K562 (cell line): Measurements from ENCODE around the gene DIP2C. TPM values are rescaled to one million over a fixed set of nuclear protein-coding genes. Genes with fewer than 3 reads are reported as not detected.

Source experiments
- ATAC-seq: fragments of 200-7000 bp; cut with Tn5 transposase; 3 replicates; pipeline ENCODE4 v1.9.1; 2020; ENCODE audit warnings: moderate library complexity
- BruUV-seq: library from RNA; stranded (reverse); fragments of 400-500 nt; replicated peaks from 2 replicates; lab custom pipeline; 2021; lab: Mats Ljungman, UMichigan
- CTCF ChIA-PET: fragments of 300-600 bp; formaldehyde crosslinking; extraction: SDS; loops from one replicate; lab custom pipeline; 2021; ENCODE audit warnings: low intra/inter-chr PET ratio; lab: Yijun Ruan, JAX
- POLR2A ChIA-PET: fragments of 300-600, 350-650 bp; sonication (Branson Sonifier 250); formaldehyde crosslinking; extraction: SDS; loops from one replicate; lab custom pipeline; 2021; ENCODE audit warnings: antibody characterized with exemption, inconsistent platforms; lab: Yijun Ruan, JAX
- DNase-seq, 4 experiments: peaks; one replicate each; pipeline versions ENCODE4 v3.0.0 to v3.0.0-alpha.2; 2011 to 2018; ENCODE audit warnings: low spot score in 3 of 4, mixed read lengths in 3 of 4; ENCODE audit errors: extremely low read depth in 1 of 4
- FAIRE-seq: peaks from 2 replicates; lab custom pipeline; 2011; peaks lifted over from hg19 to GRCh38; lab: Jason Lieb, UNC
- H2AFZ ChIP-seq: 2 replicates; pipeline ENCODE4 v1.6.0; 2011; ENCODE audit warnings: low read depth, low read length, control low read depth, inconsistent platforms
- H3K27ac ChIP-seq: fragments of 200-600 bp; 3 replicates; pipeline ENCODE4 v1.8.0; 2011; ENCODE audit warnings: low read depth, mild to moderate bottlenecking, control low read depth, inconsistent platforms, low read length, moderate library complexity, mixed read lengths; ENCODE audit errors: extremely low read depth
- H3K27me3 ChIP-seq, 2 experiments: fragments of 300-600 bp in 1 of 2; 2 replicates in 1 of 2; 3 replicates in 1 of 2; pipeline versions ENCODE4 v1.6.0 to v1.8.0; 2011; ENCODE audit warnings: inconsistent platforms in 2 of 2, low read length in 2 of 2, mild to moderate bottlenecking in 1 of 2, mixed read lengths in 1 of 2, moderate library complexity in 1 of 2; ENCODE audit not compliant: control insufficient read depth in 2 of 2, insufficient read depth in 2 of 2
- H3K36me3 ChIP-seq: fragments of 300-600 bp; 3 replicates; pipeline ENCODE4 v1.8.0; 2011; ENCODE audit warnings: mild to moderate bottlenecking, low read length, inconsistent platforms; ENCODE audit not compliant: control insufficient read depth, insufficient read depth
- H3K4me1 ChIP-seq, 2 experiments: fragments of 200-600 bp in 1 of 2; replicated peaks in 1 of 2; 2 replicates in 1 of 2; 3 replicates in 1 of 2; pipeline versions ENCODE4 v1.5.1 to v1.8.0; 2011; ENCODE audit warnings: inconsistent platforms in 2 of 2, low read length in 2 of 2, mild to moderate bottlenecking in 1 of 2, mixed read lengths in 1 of 2, moderate library complexity in 1 of 2; ENCODE audit not compliant: control insufficient read depth in 2 of 2, insufficient read depth in 2 of 2
- H3K4me2 ChIP-seq: 2 replicates; pipeline ENCODE4 v1.6.1; 2011; ENCODE audit warnings: low read length, control low read depth, inconsistent platforms, mixed read lengths; ENCODE audit not compliant: insufficient read depth
- H3K4me3 ChIP-seq: fragments of 200-600 bp; sonication (generic), shearing (Covaris generic); 2 replicates; pipeline ENCODE4 v1.5.1; 2016; ENCODE audit warnings: control low read depth, inconsistent platforms
- H3K79me2 ChIP-seq: fragments of 200-600 bp; 3 replicates; pipeline ENCODE4 v1.8.0; 2011; ENCODE audit warnings: low read length, inconsistent platforms; ENCODE audit not compliant: control insufficient read depth, insufficient read depth
- H3K9ac ChIP-seq, 2 experiments: 2 replicates each; pipeline versions ENCODE4 v1.6.0 to v1.6.1; 2011; ENCODE audit warnings: low read depth in 2 of 2, low read length in 2 of 2, control low read depth in 1 of 2, inconsistent platforms in 1 of 2, mild to moderate bottlenecking in 1 of 2, mixed read lengths in 1 of 2; ENCODE audit not compliant: insufficient read depth in 1 of 2
- H3K9me1 ChIP-seq: one replicate; pipeline ENCODE4 v1.6.0; 2011; ENCODE audit warnings: inconsistent platforms, mild to moderate bottlenecking, low read length, moderate library complexity; ENCODE audit not compliant: control insufficient read depth, insufficient read depth
- H3K9me3 ChIP-seq: replicated peaks from 2 replicates; pipeline ENCODE4 v1.5.1; 2011; ENCODE audit warnings: low read depth, low read length, inconsistent platforms; ENCODE audit not compliant: control insufficient read depth, insufficient read depth
- H4K20me1 ChIP-seq: replicated peaks from 2 replicates; pipeline ENCODE4 v1.6.1; 2011; ENCODE audit warnings: low read length, inconsistent platforms, mixed read lengths; ENCODE audit not compliant: control insufficient read depth, insufficient read depth
- BRF1 ChIP-seq: IDR thresholded peaks from 3 replicates; pipeline ENCODE4 v1.6.1; 2011; ENCODE audit warnings: borderline replicate concordance, mild to moderate bottlenecking; ENCODE audit not compliant: insufficient read length; ENCODE audit errors: extremely low read depth
- CC2D1A ChIP-seq: fragments of 450-650 bp; IDR thresholded peaks from 2 replicates; pipeline ENCODE4 v1.6.1; 2017; ENCODE audit warnings: mild to moderate bottlenecking
- CTCF ChIP-seq, 3 experiments: IDR thresholded peaks in 2 of 3; conservative IDR thresholded peaks in 1 of 3; 2 replicates each; pipeline ENCODE4 v1.5.1; 2011 to 2012; ENCODE audit warnings: low read length in 3 of 3, mild to moderate bottlenecking in 3 of 3, control low read depth in 2 of 3, improper control_type of control experiment in 1 of 3, inconsistent platforms in 1 of 3, low read depth in 1 of 3, mixed read lengths in 1 of 3, moderate library complexity in 1 of 3; ENCODE audit not compliant: insufficient read depth in 2 of 3
- GTF3C2 ChIP-seq: IDR thresholded peaks from 3 replicates; pipeline ENCODE4 v1.6.1; 2011; ENCODE audit warnings: borderline replicate concordance, mild to moderate bottlenecking, moderate library complexity; ENCODE audit not compliant: insufficient read length; ENCODE audit errors: extremely low read depth
- HDAC2 ChIP-seq: fragments of 450-650 bp; IDR thresholded peaks from 2 replicates; pipeline ENCODE4 v1.6.1; 2016; ENCODE audit warnings: mild to moderate bottlenecking
- JUND ChIP-seq, 2 experiments: IDR thresholded peaks; 2 replicates in 1 of 2; 3 replicates in 1 of 2; pipeline ENCODE4 v1.6.1; 2011; ENCODE audit warnings: borderline replicate concordance in 2 of 2, low read depth in 2 of 2, low read length in 2 of 2, improper control_type of control experiment in 1 of 2, missing biosample characterization in 1 of 2, missing genetic modification characterization in 1 of 2, missing genetic modification reagents in 1 of 2
- NFYB ChIP-seq: IDR thresholded peaks from 2 replicates; pipeline ENCODE4 v1.6.1; 2011; ENCODE audit warnings: mild to moderate bottlenecking, moderate library complexity; ENCODE audit not compliant: insufficient read length; ENCODE audit errors: extremely low read depth
- PHTF2 ChIP-seq: fragments of 250-450 bp; sonication (Bioruptor Pico); IDR thresholded peaks from 2 replicates; pipeline ENCODE4 v1.5.0; 2021; ENCODE audit warnings: mild to moderate bottlenecking
- PML ChIP-seq: IDR thresholded peaks from 2 replicates; pipeline ENCODE4 v1.6.1; 2012; ENCODE audit warnings: low read length, inconsistent platforms
- TEAD4 ChIP-seq, 2 experiments: sonication (generic) in 1 of 2; formaldehyde crosslinking in 1 of 2; IDR thresholded peaks; 2 replicates each; pipeline versions ENCODE4 v1.6.1 to v1.8.0; 2012 to 2022; ENCODE audit warnings: borderline replicate concordance in 1 of 2, inconsistent platforms in 1 of 2, low read length in 1 of 2, mild to moderate bottlenecking in 1 of 2, missing genetic modification reagents in 1 of 2
- YY1 ChIP-seq, 3 experiments: IDR thresholded peaks; 2 replicates each; pipeline ENCODE4 v1.6.1; 2011; ENCODE audit warnings: low read length in 2 of 3, mild to moderate bottlenecking in 2 of 3, moderate library complexity in 2 of 3, borderline replicate concordance in 1 of 3, control low read depth in 1 of 3, low read depth in 1 of 3; ENCODE audit not compliant: insufficient read depth in 3 of 3, insufficient replicate concordance in 2 of 3, control insufficient read depth in 1 of 3, insufficient read length in 1 of 3; ENCODE audit errors: extremely low read depth in 1 of 3
- ZNF12 ChIP-seq: sonication (generic); formaldehyde crosslinking; IDR thresholded peaks from 2 replicates; pipeline ENCODE4 v1.4.0; 2020; ENCODE audit warnings: mild to moderate bottlenecking, missing genetic modification reagents
- ZNF395 ChIP-seq: fragments of 200-800 bp; sonication (Bioruptor generic); IDR thresholded peaks from 2 replicates; pipeline ENCODE4 v1.6.1; 2017; ENCODE audit warnings: missing genetic modification characterization, missing compliant biosample characterization
- WGBS: fragments of 100-300 bp; shearing (Covaris generic); methylation state at CpG from one replicate; pipeline ENCODE4 v1.1.6; 2016; ENCODE audit warnings: low coverage, mixed read lengths; ENCODE audit not compliant: insufficient coverage; ENCODE audit errors: missing lambda C conversion rate; 5-methylcytosine and 5-hydroxymethylcytosine counted together
- in situ Hi-C: fragments of 300-500 bp; cut with MboI; formaldehyde crosslinking; loops from 4 replicates; pipeline ENCODE4 v1.15.0; 2018; ENCODE audit warnings: inconsistent platforms, mixed read lengths
- intact Hi-C: fragments of 100-400 bp; cut with micrococcal nuclease; formaldehyde crosslinking; loops from 2 replicates; pipeline ENCODE4 v1.14.2; 2022
- polyA plus RNA-seq, 8 experiments: library from polyadenylated mRNA; depleted of rRNA in 4 of 8; stranded (reverse) in 5 of 8; unstranded in 3 of 8; fragments of >200 nt; fragmentation: Nextera tagmentation in 2 of 8; fragmentation: Illumina TruSeq in 1 of 8; extraction: Ambion mirVana in 2 of 8; extraction: Trizol in 1 of 8; gene quantifications; 2 replicates each; pipeline versions ENCODE4 v1.2.1 to v1.2.3, GENCODE V29; 2011 to 2014; ENCODE audit warnings: inconsistent platforms in 1 of 8, missing spikeins in 1 of 8
- total RNA-seq, 7 experiments: library from RNA; depleted of rRNA in 6 of 7; stranded (reverse); fragments of >200 nt in 6 of 7; fragmentation: Illumina TruSeq in 2 of 7; extraction: Trizol in 2 of 7; gene quantifications; 2 replicates each; pipeline versions ENCODE4 v1.2.1 to v1.2.3, GENCODE V29; 2011 to 2021; ENCODE audit warnings: low replicate concordance in 1 of 7

The DIP2C gene
- total and polyA plus RNA-seq, 9 of the 15 experiments (the other 6 are each of a cell fraction or from before 2014, with no cell fraction given), result 0.01 TPM; not detected in 8

- H3K27ac ChIP-seq, result no peak overlapping the region
- H3K36me3 ChIP-seq, result no peaks in the 10 kb centered on the region
- ATAC-seq, result no peak
- FAIRE-seq, result no peak
- no peak overlapping the region for H2AFZ ChIP-seq
- ChIA-PET CTCF (no interaction called here), POLR2A (no interaction called here)
- no peaks in the 10 kb centered on the region for H3K79me2 ChIP-seq
- no peaks in the 10 kb centered on the region for H3K4me1 ChIP-seq
- no peak overlapping the region for H3K4me2 ChIP-seq
- no peaks in the 10 kb centered on the region for H3K9me3 ChIP-seq
- no peak overlapping the region for H3K4me3 ChIP-seq
- DNase-seq, result no peak
- H3K9me1 ChIP-seq, result no peaks in the 10 kb centered on the region
- H4K20me1 ChIP-seq, result no peaks in the 10 kb centered on the region; the same call in 1 of the 2 replicates
- peaks cover 46 to 73% of the 10 kb centered on the region in 2 experiments for H3K27me3 ChIP-seq
- no TSS peak for BruUV-seq
- 0% methylated on average over 5 of the region's 13 CpGs for WGBS
- in situ Hi-C loops (loop anchor here (10.0 kb wide), 1 partner anchor 104 kb away; no protein-coding TSS in a partner anchor), intact Hi-C loops (no loop called here)
- H3K9ac ChIP-seq, result no peak overlapping the region
- TF ChIP-seq ZNF12 (no peak), BRF1 (no peak), GTF3C2 (no peak), PHTF2 (no peak), HDAC2 (no peak), CTCF (IDR thresholded peaks at IDR 0.05 in 2 of 3, conservative IDR thresholded peaks at IDR 0.05 in 1 of 3; ENCODE audit: insufficient read depth in 2 of 3, low read depth in 1 of 3, low read length in 3 of 3) (no peak), YY1 (IDR thresholded peaks at IDR 0.05; ENCODE audit: borderline replicate concordance in 1 of 3, control insufficient read depth in 1 of 3, extremely low read depth in 1 of 3, insufficient read depth in 3 of 3, insufficient read length in 1 of 3, insufficient replicate concordance in 2 of 3, low read depth in 1 of 3, low read length in 2 of 3) (no peak), CC2D1A (no peak), PML (no peak), TEAD4 (IDR thresholded peaks at IDR 0.05; ENCODE audit: low read length) (no peak), TEAD4 (CRISPR knock-in tag; IDR thresholded peaks at IDR 0.05; ENCODE audit: borderline replicate concordance) (no peak), ZNF395 (no peak), JUND (IDR thresholded peaks at IDR 0.05; ENCODE audit: borderline replicate concordance, low read depth, low read length) (no peak), JUND (tag; IDR thresholded peaks at IDR 0.05; ENCODE audit: borderline replicate concordance, low read depth, low read length) (no peak), NFYB (no peak)
Measured at GRCh38 chr10:571166-571565, 118.3 kb downstream of the DIP2C start.
